Fibroblast of villous mesenchyme (primary cell): ENCODE data around the gene RABEP2. TPM values are rescaled to one million over a fixed set of nuclear protein-coding genes. Genes with fewer than 3 reads are reported as not detected.
A peak's percentile ranks its signal among the peaks of the same experiment; 100 is the strongest.
"Not testable (repeated sequence)": the region's sequence is repeated elsewhere in the genome, so short reads cannot be mapped to it uniquely, and the experiment has no call there.

ENCODE experiments used
- DNase-seq: peaks from one replicate; pipeline ENCODE4 v3.0.0-alpha.2; 2010; ENCODE audit warnings: low read depth
- H3K4me3 ChIP-seq: 2 replicates; pipeline ENCODE4 v1.5.1; 2011; ENCODE audit warnings: low read depth, mild to moderate bottlenecking, low read length
- total RNA-seq: library from RNA; depleted of rRNA; stranded (reverse); fragments of >200 nt; gene quantifications from 2 replicates; pipeline ENCODE4 v1.2.3, GENCODE V29; 2012
- TF ChIP-seq, protein P1 (sequence below): IDR thresholded peaks from 2 replicates; pipeline ENCODE4 v1.5.1; 2012; ENCODE audit warnings: low read depth, mild to moderate bottlenecking, low read length; ENCODE audit not compliant: insufficient read depth

The RABEP2 gene
- total RNA-seq, 1 donor: 29.4 TPM

DNA sequence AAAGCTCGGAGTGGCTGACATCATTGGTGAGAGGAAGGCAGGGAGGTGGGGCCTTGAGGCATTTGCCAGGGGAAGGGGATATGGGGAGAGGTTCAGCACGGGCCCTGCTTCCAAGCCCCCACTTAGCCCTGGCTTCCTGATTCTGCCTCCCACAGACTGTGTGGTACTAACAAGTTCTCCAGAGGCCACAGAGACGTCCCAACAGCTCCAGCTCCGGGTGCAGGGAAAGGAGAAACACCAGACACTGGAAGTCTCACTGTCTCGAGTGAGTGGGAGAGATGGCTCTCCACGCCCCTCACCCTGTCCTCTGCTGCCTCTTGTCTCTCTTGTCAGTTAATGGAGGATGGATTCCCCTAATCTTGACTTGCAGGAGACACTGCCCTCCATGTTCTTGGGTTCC lies 33.8 kb upstream of the RABEP2 start:
- DNase-seq: no peak
- TF ChIP-seq, protein P1, sequence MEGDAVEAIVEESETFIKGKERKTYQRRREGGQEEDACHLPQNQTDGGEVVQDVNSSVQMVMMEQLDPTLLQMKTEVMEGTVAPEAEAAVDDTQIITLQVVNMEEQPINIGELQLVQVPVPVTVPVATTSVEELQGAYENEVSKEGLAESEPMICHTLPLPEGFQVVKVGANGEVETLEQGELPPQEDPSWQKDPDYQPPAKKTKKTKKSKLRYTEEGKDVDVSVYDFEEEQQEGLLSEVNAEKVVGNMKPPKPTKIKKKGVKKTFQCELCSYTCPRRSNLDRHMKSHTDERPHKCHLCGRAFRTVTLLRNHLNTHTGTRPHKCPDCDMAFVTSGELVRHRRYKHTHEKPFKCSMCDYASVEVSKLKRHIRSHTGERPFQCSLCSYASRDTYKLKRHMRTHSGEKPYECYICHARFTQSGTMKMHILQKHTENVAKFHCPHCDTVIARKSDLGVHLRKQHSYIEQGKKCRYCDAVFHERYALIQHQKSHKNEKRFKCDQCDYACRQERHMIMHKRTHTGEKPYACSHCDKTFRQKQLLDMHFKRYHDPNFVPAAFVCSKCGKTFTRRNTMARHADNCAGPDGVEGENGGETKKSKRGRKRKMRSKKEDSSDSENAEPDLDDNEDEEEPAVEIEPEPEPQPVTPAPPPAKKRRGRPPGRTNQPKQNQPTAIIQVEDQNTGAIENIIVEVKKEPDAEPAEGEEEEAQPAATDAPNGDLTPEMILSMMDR: no peak
- H3K4me3 ChIP-seq: no peak overlapping the region

DNA sequence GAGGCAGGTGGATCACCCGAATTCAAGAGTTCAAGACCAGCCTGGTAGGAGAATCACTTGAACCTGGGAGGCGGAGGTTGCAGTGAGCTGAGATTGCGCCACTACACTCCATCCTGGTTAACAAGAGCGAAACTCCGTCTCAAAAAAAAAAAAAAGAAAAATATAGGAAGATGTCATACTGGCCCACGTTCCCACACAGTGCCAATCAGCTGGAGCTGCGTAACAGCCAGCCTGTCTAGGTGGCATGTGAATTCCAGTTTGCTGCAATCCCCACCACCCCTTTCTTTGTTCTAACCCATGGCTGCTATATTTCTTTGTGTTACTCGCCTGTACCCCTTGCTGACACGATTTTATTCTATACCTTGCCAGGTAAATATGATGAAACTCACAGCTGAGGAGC lies 33.2 kb upstream of the RABEP2 start:
- no peak overlapping the region for H3K4me3 ChIP-seq
- TF ChIP-seq, protein P1: no peak
- no peak for DNase-seq

DNA sequence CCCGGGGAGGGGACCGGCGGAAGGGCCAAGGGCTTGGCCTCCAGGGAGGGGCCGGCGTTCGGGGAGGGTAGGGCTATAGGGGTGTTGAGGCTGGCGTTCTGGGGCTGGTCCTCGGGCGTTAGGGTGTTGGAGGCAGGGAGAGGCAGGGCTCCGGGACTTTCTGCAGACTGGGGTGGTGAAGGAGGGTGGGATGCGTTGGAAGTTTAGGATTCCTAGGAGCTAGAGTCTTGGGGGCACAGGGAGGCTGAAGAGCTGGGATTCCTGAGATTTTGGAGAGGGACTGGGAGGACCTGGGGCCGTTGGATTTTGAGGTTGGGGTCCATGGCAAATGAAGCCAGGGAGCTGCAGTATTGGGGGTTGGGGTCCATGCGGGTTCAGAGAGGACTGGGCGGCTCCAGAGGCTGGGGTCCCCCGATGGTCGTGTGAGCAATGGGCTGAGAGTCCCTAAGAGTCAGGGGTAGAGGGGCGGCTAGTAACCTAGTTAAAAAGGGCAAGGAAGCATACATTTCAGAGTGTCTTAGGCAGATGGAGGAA lies 26.4 kb upstream of the RABEP2 start:
- H3K4me3 ChIP-seq: peak overlapping the region; percentile 87
- peak; percentile 10 for DNase-seq
- TF ChIP-seq, protein P1: no peak

- peak within 1 kb of the TSS; percentile 87 for H3K4me3 ChIP-seq
- peak; percentile 100 for DNase-seq
- TF ChIP-seq, protein P1: no peak
Measured at GRCh38 chr16:28950648-28951409, 25.8 kb upstream of the RABEP2 start, which contains the start of gene NFATC2IP. NFATC2IP (plus strand) TSS chr16:28950937; CDS start chr16:28951012, 75 bp downstream.

DNA sequence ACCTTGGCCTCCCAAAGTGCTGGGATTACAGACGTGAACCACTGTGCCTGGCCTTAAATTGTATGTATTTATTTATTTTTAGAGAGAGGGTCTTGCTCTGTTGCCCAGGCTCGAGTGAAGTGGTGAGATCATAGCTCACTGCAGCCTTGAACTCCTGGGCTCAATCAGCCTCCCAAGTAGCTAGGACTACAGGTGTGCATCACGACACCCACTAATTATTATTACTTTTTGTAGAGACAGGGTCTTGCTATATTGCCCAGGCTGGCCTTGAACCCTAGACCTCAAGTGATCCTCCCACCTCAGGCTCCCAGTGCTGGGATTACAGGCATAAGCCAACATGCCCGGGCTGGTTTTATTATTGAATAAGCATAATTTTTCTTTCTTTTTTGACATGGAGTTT lies 21.6 kb upstream of the RABEP2 start:
- no peak overlapping the region for H3K4me3 ChIP-seq
- DNase-seq: no peak
- TF ChIP-seq, protein P1: no peak

GRCh38 chr16:28943281-28943680 lies 18.2 kb upstream of the RABEP2 start:
- H3K4me3 ChIP-seq: no peak overlapping the region
- TF ChIP-seq, protein P1: no peak
- no peak for DNase-seq

DNA sequence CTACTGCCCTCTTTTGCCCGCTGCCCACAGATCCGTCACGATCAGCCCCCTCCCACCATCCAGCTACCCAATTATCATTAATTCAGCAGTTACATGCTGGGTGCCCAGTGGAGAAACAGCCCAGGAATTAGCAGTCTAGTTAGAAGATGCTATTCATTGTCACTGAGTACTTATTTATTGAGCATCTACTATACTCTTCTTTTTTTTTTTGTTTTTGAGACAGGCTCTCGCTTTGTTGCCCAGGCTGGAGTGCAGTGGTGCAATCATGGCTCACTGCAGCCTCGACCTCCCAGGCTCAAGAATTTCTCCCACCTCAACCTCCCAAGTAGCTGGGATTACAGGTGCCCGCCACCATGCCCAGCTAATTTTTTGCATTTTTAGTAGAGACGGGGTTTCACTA lies 14.8 kb upstream of the RABEP2 start:
- DNase-seq, H3K4me3 ChIP-seq: not testable (repeated sequence)
